CD4-positive, alpha-beta T cell (primary cell): Measurements from ENCODE around the gene CDKN1A. TPM values are rescaled to one million over a fixed set of nuclear protein-coding genes. Genes with fewer than 3 reads are reported as not detected.

Experiments
- ATAC-seq: fragments of 200-7000 bp; cut with Tn5 transposase; one replicate; pipeline ENCODE4 v1.10.0; 2022; ENCODE audit warnings: mild to moderate bottlenecking; ENCODE audit not compliant: poor library complexity
- CTCF ChIA-PET: fragments of 350-600 bp; sonication (Branson Sonifier 250); formaldehyde crosslinking; loops from one replicate; lab custom pipeline; 2021; ENCODE audit warnings: antibody characterized with exemption, inconsistent platforms; lab: Charles Lee
- POLR2A ChIA-PET: fragments of 350-600 bp; sonication (Branson Sonifier 250); formaldehyde crosslinking; loops from one replicate; lab custom pipeline; 2021; ENCODE audit warnings: antibody characterized with exemption, inconsistent platforms; lab: Charles Lee
- DNase-seq, 14 experiments: peaks; one replicate each; pipeline ENCODE4 v3.0.0-alpha.2; 2013 to 2020; ENCODE audit warnings: mixed read lengths in 2 of 14
- H3K27ac ChIP-seq, 2 donors: one replicate each; pipeline versions ENCODE4 v1.5.1 to v1.7.0; 2013; ENCODE audit warnings: low read length in 2 of 2, low read depth in 1 of 2, mild to moderate bottlenecking in 1 of 2
- H3K27me3 ChIP-seq, 2 experiments: 1 replicate in 1 of 2; 2 replicates in 1 of 2; pipeline versions ENCODE4 v1.6.1 to v1.7.0; 2013; ENCODE audit warnings: low read length in 2 of 2, control low read depth in 1 of 2, mild to moderate bottlenecking in 1 of 2, moderate library complexity in 1 of 2; ENCODE audit not compliant: insufficient read depth in 2 of 2, control insufficient read depth in 1 of 2
- H3K36me3 ChIP-seq: one replicate; pipeline ENCODE4 v1.6.1; 2013; ENCODE audit warnings: low read length, control low read depth; ENCODE audit not compliant: insufficient read depth
- H3K4me1 ChIP-seq: one replicate; pipeline ENCODE4 v1.6.1; 2013; ENCODE audit warnings: low read length, control low read depth; ENCODE audit not compliant: insufficient read depth
- H3K4me3 ChIP-seq: one replicate; pipeline ENCODE4 v1.5.1; 2013; ENCODE audit warnings: mild to moderate bottlenecking, low read length, moderate library complexity
- H3K9me3 ChIP-seq, 2 experiments: 1 replicate in 1 of 2; 2 replicates in 1 of 2; pipeline versions ENCODE4 v1.6.1 to v1.7.0; 2013; ENCODE audit warnings: low read length in 2 of 2, mild to moderate bottlenecking in 2 of 2, control low read depth in 1 of 2, moderate library complexity in 1 of 2; ENCODE audit not compliant: control insufficient read depth in 1 of 2, insufficient read depth in 1 of 2
- H3K27ac Mint-ChIP-seq: one replicate; pipeline ENCODE4 v1.8.0; 2020; ENCODE audit warnings: mixed read lengths
- H3K27me3 Mint-ChIP-seq: one replicate; pipeline ENCODE4 v1.8.0; 2021; ENCODE audit warnings: mixed read lengths
- H3K36me3 Mint-ChIP-seq: one replicate; pipeline ENCODE4 v1.8.0; 2021; ENCODE audit warnings: low read depth, mixed read lengths
- H3K4me1 Mint-ChIP-seq: one replicate; pipeline ENCODE4 v1.8.0; 2021; ENCODE audit warnings: low read depth, mixed read lengths
- H3K4me3 Mint-ChIP-seq: one replicate; pipeline ENCODE4 v1.8.0; 2020; ENCODE audit warnings: mild to moderate bottlenecking, mixed read lengths
- H3K9me3 Mint-ChIP-seq: one replicate; pipeline ENCODE4 v1.8.0; 2020; ENCODE audit warnings: mixed read lengths
- intact Hi-C, 2 experiments: fragments of 100-400 bp; cut with DNase I in 1 of 2; cut with micrococcal nuclease in 1 of 2; formaldehyde crosslinking; loops; one replicate each; pipeline versions ENCODE4 v1.15.1 to v1.9.0; 2023 to 2025; cut with DNase I, micrococcal nuclease
- total RNA-seq, 174 experiments: library from RNA in 2 of 174; stranded (reverse) in 2 of 174; gene quantifications; one replicate each; pipeline ENCODE4 v1.2.3 and lab custom pipeline; 2021 to 2026
- TF ChIP-seq, protein P1 (sequence below): fragments of 200-600 bp; IDR thresholded peaks from one replicate; pipeline ENCODE4 v1.8.0; 2022; ENCODE audit warnings: antibody characterized with exemption, mild to moderate bottlenecking

Gene CDKN1A
- total RNA-seq, 2 experiments from 2014 or later: 98.3 to 98.6 TPM

DNA sequence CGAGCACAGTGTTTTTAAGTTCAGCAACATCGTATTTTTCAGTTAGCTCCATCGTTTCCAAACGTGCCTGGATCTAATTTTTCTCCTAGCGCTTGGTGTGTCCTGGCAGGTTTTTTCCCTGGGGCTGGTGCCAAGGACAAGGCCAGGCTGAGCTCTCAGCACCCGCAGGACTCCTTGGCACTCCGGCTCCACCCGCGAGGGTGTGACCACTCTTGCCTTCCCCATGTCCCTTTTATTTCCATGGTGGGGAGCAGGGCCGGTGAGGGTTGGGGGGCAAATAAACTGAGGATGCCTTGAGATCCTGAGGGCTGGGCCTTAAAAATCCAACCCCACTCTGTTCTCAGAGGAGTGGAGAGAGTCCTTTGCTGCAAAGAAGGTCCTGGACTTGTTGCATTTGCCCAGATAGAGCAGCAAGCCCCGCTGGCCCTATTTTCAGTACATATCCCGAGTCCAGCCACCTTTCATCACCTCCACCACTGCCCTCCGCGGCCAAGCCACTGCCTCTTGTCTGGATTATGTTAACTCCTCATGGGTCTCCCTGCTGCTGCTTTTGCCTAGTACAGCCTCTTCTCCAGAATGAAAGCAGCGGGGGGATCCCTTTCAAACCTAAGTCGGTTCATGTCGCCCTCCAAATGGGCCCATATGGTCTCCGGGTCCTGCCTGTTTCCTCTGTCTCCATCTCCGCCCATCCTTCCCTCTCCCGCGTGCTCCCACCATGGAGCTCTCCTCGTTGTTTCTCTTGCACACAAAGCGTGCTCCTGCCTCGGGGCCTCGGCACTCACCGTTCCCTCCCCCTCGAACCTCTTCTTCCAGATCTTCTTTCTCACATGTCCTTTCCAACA lies 14.6 kb downstream of the CDKN1A start:
- H3K9me3 ChIP-seq: no peaks in the 10 kb centered on the region
- no peak overlapping the region for H3K27ac Mint-ChIP-seq
- TF ChIP-seq, protein P1, sequence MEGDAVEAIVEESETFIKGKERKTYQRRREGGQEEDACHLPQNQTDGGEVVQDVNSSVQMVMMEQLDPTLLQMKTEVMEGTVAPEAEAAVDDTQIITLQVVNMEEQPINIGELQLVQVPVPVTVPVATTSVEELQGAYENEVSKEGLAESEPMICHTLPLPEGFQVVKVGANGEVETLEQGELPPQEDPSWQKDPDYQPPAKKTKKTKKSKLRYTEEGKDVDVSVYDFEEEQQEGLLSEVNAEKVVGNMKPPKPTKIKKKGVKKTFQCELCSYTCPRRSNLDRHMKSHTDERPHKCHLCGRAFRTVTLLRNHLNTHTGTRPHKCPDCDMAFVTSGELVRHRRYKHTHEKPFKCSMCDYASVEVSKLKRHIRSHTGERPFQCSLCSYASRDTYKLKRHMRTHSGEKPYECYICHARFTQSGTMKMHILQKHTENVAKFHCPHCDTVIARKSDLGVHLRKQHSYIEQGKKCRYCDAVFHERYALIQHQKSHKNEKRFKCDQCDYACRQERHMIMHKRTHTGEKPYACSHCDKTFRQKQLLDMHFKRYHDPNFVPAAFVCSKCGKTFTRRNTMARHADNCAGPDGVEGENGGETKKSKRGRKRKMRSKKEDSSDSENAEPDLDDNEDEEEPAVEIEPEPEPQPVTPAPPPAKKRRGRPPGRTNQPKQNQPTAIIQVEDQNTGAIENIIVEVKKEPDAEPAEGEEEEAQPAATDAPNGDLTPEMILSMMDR: no peak
- DNase-seq (no peak), ATAC-seq (no peak)
- H3K9me3 Mint-ChIP-seq: no peaks in the 10 kb centered on the region
- H3K36me3 Mint-ChIP-seq: no peaks in the 10 kb centered on the region
- no peaks in the 10 kb centered on the region for H3K27me3 ChIP-seq
- no peak overlapping the region for H3K4me3 Mint-ChIP-seq
- CTCF ChIA-PET: interaction anchor here (1.0 to 1.1 kb wide), 2 partner anchors 11 to 78 kb away, joined by 3 read pairs; no protein-coding TSS in a partner anchor
- H3K4me1 ChIP-seq: peaks cover 23% of the 10 kb centered on the region
- peaks cover 9% of the 10 kb centered on the region for H3K4me1 Mint-ChIP-seq
- POLR2A ChIA-PET: no interaction called here
- intact Hi-C loops: no loop called here
- no peaks in the 10 kb centered on the region for H3K36me3 ChIP-seq
- no peak overlapping the region for H3K4me3 ChIP-seq
- H3K27ac ChIP-seq: peak overlapping the region in 1 of 2 donors; percentile 48
- no peaks in the 10 kb centered on the region for H3K27me3 Mint-ChIP-seq

GRCh38 chr6:36694616-36695015 lies 16.1 kb downstream of the CDKN1A start:
- Histone ChIP-seq H3K4me3 (no peak overlapping the region), H3K4me1 (peaks cover 23% of the 10 kb centered on the region), H3K36me3 (no peaks in the 10 kb centered on the region), H3K9me3 (no peaks in the 10 kb centered on the region), H3K27ac (no peak overlapping the region), H3K27me3 (no peaks in the 10 kb centered on the region)
- ChIA-PET CTCF (interaction anchor here (0.9 kb wide), 1 partner anchor 65 kb away, joined by 3 read pairs; no protein-coding TSS in a partner anchor), POLR2A (no interaction called here)
- Mint-ChIP-seq H3K36me3 (no peaks in the 10 kb centered on the region), H3K27ac (no peak overlapping the region), H3K4me3 (no peak overlapping the region), H3K27me3 (no peaks in the 10 kb centered on the region), H3K9me3 (no peaks in the 10 kb centered on the region), H3K4me1 (peaks cover 9% of the 10 kb centered on the region)
- intact Hi-C loops: no loop called here
- TF ChIP-seq, protein P1: no peak
- no peak for ATAC-seq
- peak in 1 of 14 experiments; percentile 2 for DNase-seq

- no peak overlapping the region for H3K4me3 Mint-ChIP-seq
- H3K27ac ChIP-seq: no peak overlapping the region
- peaks cover 9% of the 10 kb centered on the region for H3K4me1 Mint-ChIP-seq
These were observed 16.9 kb downstream of the CDKN1A start for GRCh38 chr6:36695414-36695813.

More at GRCh38 chr6:36695414-36695813, 16.9 kb downstream of the CDKN1A start:
- Histone ChIP-seq H3K36me3 (no peaks in the 10 kb centered on the region), H3K4me1 (peaks cover 23% of the 10 kb centered on the region), H3K27me3 (no peaks in the 10 kb centered on the region), H3K4me3 (no peak overlapping the region), H3K9me3 (no peaks in the 10 kb centered on the region)
- POLR2A ChIA-PET: no interaction called here
- DNase-seq (no peak), ATAC-seq (no peak)
- no peak overlapping the region for H3K27ac Mint-ChIP-seq
- no peaks in the 10 kb centered on the region for H3K27me3 Mint-ChIP-seq
- intact Hi-C loops: no loop called here
- CTCF ChIA-PET: no interaction called here
- no peaks in the 10 kb centered on the region for H3K36me3 Mint-ChIP-seq
- TF ChIP-seq, protein P1: no peak
- no peaks in the 10 kb centered on the region for H3K9me3 Mint-ChIP-seq
